Dedifferentiated amniotic fluid mesenchymal stem cell (primary cell): ENCODE measurements around the gene C1QTNF7.

ENCODE experiments used
- DNase-seq: peaks from one replicate; pipeline ENCODE4 v3.0.0-alpha.2; 2016; ENCODE audit errors: extremely low spot score

Gene C1QTNF7

GRCh38 chr4:15413623-15414019 is 14.2 kb upstream of the C1QTNF7 start:
- no peak for DNase-seq

- DNase-seq = no peak
These were observed 13.2 kb upstream of the C1QTNF7 start for GRCh38 chr4:15414551-15415091.

DNA sequence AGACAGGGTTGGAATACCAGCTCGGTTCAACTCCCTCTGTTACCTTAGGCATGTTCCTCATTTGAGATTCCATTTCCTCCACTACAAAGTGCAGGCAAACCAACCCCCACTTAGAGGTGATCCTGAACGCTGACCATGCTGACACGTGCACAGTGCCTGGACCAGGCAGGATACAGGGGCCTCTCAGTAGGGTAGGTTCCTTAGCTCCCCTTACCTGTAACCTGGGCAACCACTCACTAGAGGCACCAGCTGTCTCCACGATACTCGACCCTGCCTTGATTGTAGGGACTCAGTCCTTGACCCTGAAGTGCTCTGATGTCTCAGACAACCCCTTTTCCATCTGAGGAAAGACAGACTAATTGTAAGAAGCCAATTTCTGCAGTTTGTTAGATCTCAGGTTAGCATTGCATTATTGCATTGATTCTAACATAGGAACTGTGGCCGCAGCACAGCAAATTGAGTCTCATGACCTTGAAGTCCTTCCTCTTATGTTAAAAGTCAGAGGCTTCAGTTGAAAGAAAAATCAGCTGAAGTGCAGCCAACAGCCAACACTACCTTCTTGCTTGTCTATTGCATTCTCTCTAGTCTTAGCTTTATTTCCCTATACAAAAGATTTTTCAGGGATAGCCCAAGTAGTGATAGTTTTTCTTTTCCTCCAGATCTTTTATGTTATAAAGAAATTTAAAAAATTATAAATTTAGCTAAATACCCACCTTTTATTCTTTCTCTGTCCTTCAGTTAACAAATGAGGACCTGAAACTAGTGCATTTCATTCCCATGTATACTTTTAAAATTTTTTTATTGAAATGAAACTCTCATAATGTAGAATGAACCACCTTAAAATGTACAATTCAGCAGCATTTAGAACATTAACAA is 11.2 kb upstream of the C1QTNF7 start:
- DNase-seq = no peak

GRCh38 chr4:15417233-15417660 is 10.6 kb upstream of the C1QTNF7 start:
- DNase-seq = no peak

- no peak for DNase-seq
These were observed 8.9 kb upstream of the C1QTNF7 start for GRCh38 chr4:15418956-15419355.

DNA sequence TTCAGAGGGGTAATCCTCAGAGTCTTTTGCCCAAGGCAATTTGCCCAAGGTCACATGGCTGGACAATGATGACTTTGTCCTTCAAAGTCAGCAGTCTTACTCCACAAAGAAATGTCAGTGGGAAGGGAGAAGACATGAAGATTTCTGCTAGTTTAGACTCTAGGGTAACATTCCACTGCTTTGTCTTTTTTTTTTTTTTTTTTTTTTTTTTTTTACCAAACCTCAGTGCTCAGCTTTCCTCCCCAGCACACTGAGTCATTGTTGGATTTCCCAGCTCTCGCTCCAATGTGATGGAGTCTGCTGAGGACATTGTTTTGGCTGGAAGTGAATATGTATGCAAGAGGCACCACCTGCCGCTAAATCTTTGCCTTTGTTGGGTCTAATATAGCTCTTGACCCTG is 7.2 kb upstream of the C1QTNF7 start:
- DNase-seq = peak; percentile 35

DNA sequence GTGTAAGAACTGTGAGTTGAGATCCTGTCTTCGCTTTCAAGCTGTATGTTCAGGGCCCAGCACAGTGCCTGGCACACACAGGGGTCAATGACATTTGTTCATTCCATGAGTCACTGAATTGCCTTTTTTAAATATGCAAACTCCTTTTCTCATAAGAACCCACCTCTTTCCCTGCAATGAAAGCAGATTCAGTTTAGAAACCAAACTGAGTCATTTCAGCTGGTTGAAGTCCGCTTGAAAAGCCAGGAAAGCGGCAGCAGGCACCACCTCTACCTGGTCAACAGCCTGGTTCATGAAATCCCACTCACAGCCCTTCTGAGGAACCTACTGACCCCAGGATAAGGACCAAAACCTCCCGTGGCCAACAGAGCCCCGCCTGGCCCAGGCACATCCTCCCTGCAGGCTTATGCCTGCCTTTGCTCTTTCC is 4.5 kb upstream of the C1QTNF7 start:
- DNase-seq = no peak

GRCh38 chr4:15425520-15425919 is 2.3 kb upstream of the C1QTNF7 start:
- no peak for DNase-seq

DNA sequence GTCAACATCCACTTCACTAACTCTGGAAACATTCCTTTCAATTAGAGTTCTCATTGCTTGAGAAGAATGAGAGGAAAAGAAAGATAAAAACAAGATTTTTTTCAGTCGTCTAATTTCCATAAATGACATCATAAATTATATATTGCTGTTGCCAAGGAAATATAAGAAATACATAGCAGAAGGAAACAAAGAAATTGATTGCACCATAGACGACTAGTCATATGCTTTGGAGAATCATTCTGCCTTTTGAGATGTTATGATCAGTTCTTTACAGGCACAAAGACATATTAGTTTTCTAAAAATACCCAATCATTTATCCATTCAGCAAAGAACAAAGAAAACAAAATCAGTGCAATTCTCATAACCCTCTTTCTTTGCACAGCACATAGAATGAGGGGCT is 672 bp upstream of the C1QTNF7 start:
- DNase-seq = no peak

DNA sequence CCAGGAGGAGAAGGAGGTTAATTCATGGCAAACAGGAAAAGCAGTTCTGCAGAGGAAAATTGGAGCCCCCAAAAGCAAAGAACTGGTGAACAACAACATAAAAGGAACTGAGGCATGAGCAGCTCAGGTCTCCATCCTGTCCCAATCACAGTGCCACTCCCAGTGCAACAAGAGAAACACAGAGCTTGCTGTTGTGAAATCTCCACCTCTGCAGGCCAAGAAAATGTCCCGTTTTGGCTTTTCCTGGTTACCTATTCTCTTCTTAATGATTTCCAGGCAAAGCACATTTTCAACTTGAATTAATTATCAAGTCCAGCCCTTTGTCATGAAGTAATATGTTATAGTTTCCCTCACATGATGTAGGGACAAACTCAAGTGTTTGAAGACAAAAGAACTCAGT is 778 bp downstream of the C1QTNF7 start:
- no peak for DNase-seq

- peak; percentile 69 for DNase-seq
These were observed 6.3 kb downstream of the C1QTNF7 start for GRCh38 chr4:15434091-15434490.

GRCh38 chr4:15434676-15435075 is 6.8 kb downstream of the C1QTNF7 start:
- DNase-seq = no peak

DNA sequence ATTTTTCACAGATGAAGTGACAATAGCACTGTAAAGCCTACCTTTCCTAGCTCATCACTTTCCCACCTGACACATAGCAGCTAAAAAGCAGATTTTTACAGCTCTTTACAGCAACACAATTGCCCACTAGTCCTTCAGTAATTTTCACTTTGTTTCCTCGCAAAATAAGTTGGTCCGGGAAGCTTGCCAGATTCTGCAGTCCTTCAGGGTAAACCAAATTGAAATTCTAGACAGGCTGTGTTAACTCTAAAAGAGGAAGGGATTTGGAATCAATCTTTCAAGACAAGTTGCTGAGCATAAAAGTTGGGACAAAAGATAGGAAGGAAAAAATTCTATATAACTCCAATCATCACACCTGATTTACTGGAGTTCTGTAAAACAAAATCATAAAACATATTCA is 8.7 kb downstream of the C1QTNF7 start:
- DNase-seq = peak; percentile 80

DNA sequence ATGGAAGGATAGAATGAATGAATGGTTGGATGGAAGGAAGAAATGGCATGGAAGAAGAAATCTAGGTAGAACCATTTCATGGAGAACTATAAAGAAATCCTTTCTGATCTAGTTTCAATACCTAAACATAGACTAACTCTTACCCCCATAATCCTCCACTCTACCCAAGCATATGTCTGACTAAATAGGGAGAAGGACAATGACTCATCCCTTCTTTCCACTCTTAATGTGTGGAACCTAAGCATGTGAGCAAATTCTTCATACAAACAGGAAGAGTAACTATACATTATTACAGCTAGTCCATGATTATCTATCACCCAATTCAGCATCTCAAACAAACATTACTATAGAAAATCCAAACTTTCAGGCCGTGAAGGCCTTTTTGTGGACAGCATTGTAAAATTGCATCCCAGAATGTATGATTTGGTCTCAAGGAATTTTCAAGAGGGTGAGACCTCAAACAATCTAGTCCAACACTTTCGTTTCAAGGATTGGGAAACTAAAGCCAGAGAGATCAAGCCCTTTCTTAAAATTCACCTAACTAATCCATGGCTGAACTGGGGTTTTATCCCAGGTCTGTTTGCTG is 11.2 kb downstream of the C1QTNF7 start:
- DNase-seq = no peak

GRCh38 chr4:15443371-15444160 is 15.7 kb downstream of the C1QTNF7 start:
- DNase-seq = no peak

DNA sequence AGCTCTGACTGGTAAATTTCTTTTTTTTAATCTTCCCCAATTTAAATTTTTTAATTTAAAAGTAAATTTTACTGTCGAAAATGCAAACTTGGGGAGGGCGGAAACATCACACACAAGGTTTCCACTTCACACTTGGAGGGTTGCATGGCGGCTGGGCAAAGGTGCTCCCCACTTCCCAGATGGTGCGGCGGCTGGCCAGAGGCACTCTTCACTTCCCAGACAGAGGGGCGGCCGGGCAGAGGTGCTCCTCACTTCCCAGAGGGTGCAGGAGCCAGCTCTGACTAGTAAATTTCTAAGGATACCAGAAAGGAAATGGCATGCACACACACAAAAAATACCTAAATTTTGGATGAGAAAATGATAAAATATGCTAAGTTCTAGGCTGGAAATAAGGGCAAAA is 16.4 kb downstream of the C1QTNF7 start:
- DNase-seq = no peak

GRCh38 chr4:15444879-15445547 is 17.2 kb downstream of the C1QTNF7 start:
- no peak for DNase-seq

DNA sequence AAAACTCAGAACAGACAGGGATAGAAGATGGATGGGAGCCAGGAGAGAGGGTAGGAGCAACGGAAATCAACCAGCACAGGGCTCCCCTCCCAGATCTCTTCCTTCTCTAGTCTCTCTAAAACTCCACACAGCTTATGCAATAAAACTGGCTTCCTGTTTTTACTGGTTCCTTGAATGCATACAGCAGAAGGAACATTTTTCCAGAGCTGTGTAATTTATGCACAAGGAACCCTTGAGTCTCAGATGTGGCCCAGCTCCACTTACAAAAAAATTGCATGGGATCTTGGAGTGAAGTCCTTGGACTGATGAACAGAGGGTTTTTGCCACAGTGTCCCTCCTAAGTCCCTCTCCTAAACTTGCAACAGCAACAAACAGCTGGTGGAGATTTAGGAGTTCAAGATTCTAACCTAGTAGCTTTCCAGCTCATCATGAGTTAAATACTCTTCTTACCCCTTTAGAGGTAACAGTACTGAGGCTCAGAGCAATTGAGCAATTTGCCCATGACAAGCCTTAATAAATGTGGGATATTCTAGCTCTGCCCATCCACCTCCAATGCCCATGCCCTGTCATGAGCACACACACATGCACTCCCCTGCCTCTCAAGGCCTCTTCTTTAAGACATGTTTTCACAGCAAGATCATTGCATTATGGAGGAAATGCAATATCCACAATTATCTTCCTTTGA is 23.5 kb downstream of the C1QTNF7 start:
- DNase-seq = peak; percentile 45

DNA sequence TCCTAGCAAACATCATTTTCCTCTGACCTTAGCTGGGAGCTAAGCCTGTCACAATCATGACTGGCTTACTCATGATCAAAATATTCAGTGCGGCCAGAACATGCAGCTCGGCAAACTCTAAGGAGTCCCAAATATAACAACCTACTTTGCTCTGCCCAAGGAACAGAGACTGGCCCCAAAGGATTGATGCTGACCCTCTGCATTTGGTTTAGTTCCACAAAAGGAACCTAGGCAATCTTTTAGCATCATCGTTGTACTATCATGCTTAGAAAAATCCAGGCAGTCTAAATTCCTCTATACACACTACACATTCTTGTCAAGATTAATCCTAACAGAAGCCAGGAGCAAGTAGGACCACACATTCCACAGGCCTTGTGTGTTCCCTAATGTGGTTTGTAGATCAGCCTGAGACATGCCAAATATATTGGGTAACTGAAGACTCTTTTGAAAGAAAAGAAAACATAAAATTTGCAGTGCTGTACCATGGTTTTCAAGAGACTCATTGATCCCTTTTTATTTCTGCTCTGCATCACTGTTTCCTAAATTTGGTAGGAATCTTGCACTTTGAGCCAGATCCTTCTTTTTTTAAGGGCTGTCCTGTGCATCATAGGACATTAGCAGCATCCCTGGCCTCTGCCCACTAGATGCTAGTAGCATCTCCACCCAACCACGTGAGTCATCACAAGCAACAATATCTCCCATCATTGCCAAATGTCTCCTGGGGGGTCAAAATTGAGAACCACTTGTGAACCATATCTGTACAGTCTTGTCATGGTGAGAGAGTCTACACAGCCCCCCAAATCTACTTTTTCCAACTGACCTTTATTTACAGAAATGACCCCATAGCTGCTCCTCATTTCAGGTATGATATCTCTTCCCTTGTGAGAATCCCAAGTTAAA is 24.3 kb downstream of the C1QTNF7 start:
- DNase-seq = peak; percentile 70

DNA sequence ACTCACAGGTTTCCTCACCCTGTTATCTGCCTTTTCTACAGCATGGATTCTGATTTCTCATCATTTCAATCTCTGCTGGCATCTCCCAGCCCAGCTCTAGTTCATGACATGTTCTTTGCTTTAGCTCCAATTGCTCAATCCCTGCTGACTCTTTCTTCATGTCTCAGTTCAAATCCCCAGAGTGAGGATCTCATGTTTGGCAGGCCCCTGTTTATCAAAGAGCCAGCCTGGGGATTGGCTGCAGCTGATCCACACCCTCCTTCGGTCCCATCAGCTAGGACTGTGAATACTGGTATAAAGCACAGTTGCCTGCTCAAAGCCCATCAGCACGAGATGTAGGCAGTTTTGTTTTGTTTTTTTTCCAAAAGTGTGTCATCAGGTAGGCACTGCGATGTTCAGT is 27.5 kb downstream of the C1QTNF7 start:
- DNase-seq = peak; percentile 48
